ENCODE results near the gene OR10Z1.

The OR10Z1 gene

DNA sequence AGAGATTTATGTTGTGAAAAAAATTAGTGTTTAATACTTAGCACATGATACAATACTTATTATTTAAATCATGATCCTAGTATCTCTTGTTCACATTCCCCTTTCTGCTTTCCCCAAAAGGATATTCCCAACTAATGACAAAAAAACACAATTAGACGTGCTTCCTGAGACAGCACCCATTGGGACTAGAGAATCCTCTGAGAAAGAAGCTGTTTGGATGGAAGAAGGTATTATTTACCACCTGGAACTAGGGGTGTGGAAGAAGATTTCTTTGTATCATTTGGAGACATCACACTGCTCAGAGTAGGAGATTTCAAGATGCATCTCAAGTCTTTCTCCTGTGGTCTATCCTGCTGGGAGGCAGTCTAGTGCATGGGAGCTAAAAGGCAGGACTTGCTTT, at the start of gene OR10Z1:
Gene OR10Z1 (plus strand): TSS at position 301 of the 400 bp plus-strand sequence. CDS start 1,171 bp downstream, outside the sequence.
- no peak for DNase-seq (ENCODE audit: low read depth)
- no peak for TF ChIP-seq CTCF (conservative IDR thresholded peaks at IDR 0.05; ENCODE audit: low read depth, low read length)
- H3K4me3 ChIP-seq (ENCODE audit: low read depth, low read length): no peak within 1 kb of the TSS

DNA sequence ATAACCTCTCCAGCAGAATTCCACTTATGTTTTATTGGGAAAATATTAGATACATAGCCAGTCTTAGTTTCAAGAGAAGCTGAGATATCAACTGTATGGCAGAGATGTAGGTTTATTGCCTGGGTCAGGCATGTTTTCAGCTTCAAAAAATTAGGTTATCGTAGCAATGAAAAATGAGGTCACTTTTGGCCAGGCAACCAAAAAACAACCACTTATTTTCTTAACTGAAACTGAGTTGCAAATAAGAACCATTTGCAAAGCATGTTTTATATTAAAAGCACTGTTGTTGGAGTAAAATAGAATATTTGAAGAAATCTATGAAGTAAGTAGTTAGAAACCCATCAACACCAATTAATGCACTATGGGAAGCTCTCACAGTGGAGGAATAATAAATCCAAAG, 45.4 kb upstream of the OR10Z1 start:
- DNase-seq (ENCODE audit: low read depth): no peak
- TF ChIP-seq CTCF (conservative IDR thresholded peaks at IDR 0.05; ENCODE audit: low read depth, low read length): no peak
- H3K4me3 ChIP-seq (ENCODE audit: low read depth, low read length): no peak overlapping the region

GRCh38 chr1:158563853-158564252, 41.2 kb upstream of the OR10Z1 start:
- TF ChIP-seq CTCF (conservative IDR thresholded peaks at IDR 0.05; ENCODE audit: low read depth, low read length): no peak
- no peak overlapping the region for H3K4me3 ChIP-seq (ENCODE audit: low read depth, low read length)
- DNase-seq (ENCODE audit: low read depth): no peak

- TF ChIP-seq CTCF (conservative IDR thresholded peaks at IDR 0.05; ENCODE audit: low read depth, low read length): no peak
- no peak overlapping the region for H3K4me3 ChIP-seq (ENCODE audit: low read depth, low read length)
- DNase-seq (ENCODE audit: low read depth): no peak
Measured at GRCh38 chr1:158564608-158565007, 40.5 kb upstream of the OR10Z1 start.

GRCh38 chr1:158570480-158570879, 34.6 kb upstream of the OR10Z1 start, which contains the start of gene OR6P1:
TSS of gene OR6P1 (minus strand) at chr1:158570580. CDS start at chr1:158563604, 6,976 bp downstream.
- H3K4me3 ChIP-seq (ENCODE audit: low read depth, low read length): no peak within 1 kb of the TSS
- no peak for TF ChIP-seq CTCF (conservative IDR thresholded peaks at IDR 0.05; ENCODE audit: low read depth, low read length)
- no peak for DNase-seq (ENCODE audit: low read depth)

DNA sequence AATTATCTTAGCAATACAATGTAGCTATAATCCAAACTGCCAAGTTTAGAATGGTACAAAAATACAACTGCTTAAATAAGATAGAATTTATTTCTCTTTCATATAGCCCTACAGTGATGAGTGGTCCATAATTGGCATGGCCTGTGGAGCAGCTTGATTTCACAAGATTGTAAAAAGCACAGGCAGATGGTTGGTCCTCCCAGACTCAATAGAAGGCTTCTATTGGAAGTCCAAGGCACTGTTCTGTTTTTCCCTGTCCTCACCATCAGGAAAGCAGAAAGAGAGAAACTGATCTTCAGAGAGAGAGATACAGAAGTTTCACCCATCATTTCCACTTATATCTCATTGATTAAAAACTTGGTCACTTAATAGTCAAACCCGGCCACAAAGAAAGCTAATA, 32.8 kb upstream of the OR10Z1 start:
- H3K4me3 ChIP-seq (ENCODE audit: low read depth, low read length): no peak overlapping the region
- TF ChIP-seq CTCF (conservative IDR thresholded peaks at IDR 0.05; ENCODE audit: low read depth, low read length): no peak
- no peak for DNase-seq (ENCODE audit: low read depth)

- H3K4me3 ChIP-seq (ENCODE audit: low read depth, low read length): no peak overlapping the region
- DNase-seq (ENCODE audit: low read depth): no peak
- TF ChIP-seq CTCF (conservative IDR thresholded peaks at IDR 0.05; ENCODE audit: low read depth, low read length): no peak
Measured at GRCh38 chr1:158577561-158577960, 27.5 kb upstream of the OR10Z1 start.
